ENCODE data around the gene PKN1.

Gene PKN1

DNA sequence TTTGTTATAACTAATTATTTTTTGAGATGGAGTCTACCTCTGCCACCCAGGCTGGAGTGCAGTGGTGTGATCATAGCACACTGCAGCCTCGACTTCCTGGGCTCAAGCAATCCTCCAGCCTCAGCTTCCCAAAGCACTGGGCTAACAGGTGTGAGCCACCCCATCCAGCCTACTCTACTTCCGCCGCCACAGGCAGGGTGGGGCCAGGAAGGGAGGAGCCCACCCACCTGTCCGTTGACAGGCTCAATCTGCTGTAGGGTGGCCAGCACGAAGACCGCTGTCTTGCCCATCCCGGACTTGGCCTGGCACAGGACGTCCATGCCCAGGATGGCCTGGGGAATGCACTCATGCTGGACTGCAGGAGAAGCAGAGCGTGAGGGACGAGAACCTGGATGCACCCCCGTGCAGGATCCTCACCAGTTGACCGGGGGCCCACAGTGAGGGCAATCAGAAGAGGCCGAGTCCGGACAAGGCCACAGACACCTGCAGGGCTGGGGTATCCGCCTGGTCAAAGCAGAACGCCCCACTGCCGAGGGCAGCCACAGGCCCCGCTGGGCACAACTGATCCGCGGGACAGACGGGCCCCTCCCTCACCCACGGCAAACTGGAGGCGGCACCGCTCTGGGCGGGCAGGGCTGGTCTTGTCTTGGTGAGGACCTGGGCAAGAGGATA lies 20.6 kb upstream of the PKN1 start:
- TF ChIP-seq, protein P1, sequence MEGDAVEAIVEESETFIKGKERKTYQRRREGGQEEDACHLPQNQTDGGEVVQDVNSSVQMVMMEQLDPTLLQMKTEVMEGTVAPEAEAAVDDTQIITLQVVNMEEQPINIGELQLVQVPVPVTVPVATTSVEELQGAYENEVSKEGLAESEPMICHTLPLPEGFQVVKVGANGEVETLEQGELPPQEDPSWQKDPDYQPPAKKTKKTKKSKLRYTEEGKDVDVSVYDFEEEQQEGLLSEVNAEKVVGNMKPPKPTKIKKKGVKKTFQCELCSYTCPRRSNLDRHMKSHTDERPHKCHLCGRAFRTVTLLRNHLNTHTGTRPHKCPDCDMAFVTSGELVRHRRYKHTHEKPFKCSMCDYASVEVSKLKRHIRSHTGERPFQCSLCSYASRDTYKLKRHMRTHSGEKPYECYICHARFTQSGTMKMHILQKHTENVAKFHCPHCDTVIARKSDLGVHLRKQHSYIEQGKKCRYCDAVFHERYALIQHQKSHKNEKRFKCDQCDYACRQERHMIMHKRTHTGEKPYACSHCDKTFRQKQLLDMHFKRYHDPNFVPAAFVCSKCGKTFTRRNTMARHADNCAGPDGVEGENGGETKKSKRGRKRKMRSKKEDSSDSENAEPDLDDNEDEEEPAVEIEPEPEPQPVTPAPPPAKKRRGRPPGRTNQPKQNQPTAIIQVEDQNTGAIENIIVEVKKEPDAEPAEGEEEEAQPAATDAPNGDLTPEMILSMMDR (conservative IDR thresholded peaks at IDR 0.05; ENCODE audit: low read length) = no peak
- DNase-seq (ENCODE audit: low read depth) = no peak
- H3K4me3 ChIP-seq (ENCODE audit: low read length) = no peak overlapping the region

DNA sequence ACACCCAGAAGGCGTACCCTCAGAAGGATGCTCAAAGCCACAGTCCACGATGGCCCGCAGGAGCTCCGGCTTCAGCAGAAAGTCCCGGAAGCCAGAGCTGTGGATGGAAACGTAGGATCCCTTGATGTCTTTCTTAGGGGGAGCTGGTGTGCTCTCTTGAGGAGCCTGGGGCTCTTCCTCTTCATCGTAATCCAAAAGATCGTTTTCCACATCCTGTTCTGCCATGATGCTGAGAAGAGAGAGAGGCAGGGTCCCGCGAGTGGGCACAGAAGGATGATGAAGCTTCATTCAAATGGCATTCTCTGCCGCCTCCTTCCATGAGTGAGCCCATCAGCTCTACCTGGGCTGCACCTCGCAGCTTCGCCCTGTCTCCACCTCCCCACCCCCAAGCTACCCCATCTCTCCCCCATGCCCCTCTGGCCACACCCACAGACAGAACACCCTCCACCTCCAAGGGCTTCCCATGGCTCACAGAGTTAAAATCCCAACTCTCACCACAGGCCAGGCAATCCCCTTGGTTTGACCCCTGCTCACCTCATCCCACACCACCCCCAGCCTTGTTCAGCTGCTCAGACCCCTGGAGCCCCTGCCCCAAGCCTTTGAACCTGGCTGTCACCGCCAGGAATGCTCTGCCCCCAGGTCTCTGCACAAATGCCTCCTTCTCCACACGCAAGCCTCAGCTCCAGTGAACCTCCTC lies 20.0 kb upstream of the PKN1 start:
- no peak overlapping the region for H3K4me3 ChIP-seq (ENCODE audit: low read length)
- TF ChIP-seq, protein P1 (conservative IDR thresholded peaks at IDR 0.05; ENCODE audit: low read length) = no peak
- DNase-seq (ENCODE audit: low read depth) = no peak

DNA sequence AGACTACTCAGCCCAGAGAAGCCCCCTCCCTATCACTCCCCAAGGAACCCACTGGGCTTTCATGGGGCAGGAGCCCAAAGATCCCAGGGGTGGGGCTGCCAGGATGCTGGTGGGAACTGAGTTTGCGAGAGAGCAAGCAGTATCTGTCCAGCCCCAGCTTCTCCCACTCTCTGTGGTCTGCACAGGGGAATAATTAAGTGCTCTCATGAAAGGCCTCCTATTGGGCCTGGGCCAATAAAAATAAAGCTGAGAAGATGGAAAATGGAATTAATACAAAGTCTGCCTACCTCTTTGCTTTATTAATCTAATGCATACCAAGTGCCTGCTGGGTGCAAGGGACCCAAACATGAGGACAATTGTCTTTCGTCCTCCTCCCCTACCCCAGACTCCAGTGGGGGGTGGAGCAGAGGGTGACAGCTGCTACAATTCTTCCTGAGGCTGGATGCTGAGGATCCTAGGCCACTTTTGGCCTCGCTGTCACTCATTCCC lies 19.4 kb upstream of the PKN1 start:
- TF ChIP-seq, protein P1 (conservative IDR thresholded peaks at IDR 0.05; ENCODE audit: low read length) = no peak
- DNase-seq (ENCODE audit: low read depth) = no peak
- no peak overlapping the region for H3K4me3 ChIP-seq (ENCODE audit: low read length)

DNA sequence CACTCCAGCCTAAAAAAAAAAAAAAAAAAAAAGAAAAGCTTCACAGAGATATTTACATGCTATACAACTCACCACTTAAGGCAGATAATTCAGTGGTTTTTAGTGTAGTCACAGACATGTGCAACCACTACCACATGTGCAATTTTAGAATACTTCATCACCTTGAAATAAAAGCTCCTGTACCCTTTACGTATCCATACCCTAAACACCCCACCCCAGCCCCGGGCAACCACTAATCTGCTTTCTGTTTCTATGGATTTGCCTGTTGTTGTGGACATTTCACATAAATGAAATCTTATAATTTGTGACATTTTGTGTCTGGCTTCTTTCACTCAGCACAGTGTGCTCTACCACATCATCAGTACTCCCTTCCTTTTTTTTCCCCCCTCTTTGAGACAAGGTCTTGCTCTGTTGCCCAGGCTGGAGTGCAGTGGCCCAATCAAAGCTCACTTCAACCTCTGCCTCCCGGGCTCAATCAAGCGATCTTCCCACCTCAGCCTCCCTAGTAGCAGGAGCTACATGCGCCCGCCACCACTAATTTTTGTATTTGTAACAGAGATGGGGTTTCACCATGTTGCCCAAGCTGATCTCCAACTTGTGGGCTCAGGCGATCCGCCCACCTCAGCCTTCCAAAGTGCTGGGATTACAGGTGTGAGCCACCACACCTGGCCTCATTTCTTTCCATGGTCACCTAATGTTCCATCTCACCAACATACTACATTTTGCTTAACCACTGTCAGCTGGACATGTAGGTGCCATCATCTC lies 18.0 kb upstream of the PKN1 start:
- no peak for DNase-seq (ENCODE audit: low read depth)
- TF ChIP-seq, protein P1 (conservative IDR thresholded peaks at IDR 0.05; ENCODE audit: low read length) = no peak
- no peak overlapping the region for H3K4me3 ChIP-seq (ENCODE audit: low read length)

DNA sequence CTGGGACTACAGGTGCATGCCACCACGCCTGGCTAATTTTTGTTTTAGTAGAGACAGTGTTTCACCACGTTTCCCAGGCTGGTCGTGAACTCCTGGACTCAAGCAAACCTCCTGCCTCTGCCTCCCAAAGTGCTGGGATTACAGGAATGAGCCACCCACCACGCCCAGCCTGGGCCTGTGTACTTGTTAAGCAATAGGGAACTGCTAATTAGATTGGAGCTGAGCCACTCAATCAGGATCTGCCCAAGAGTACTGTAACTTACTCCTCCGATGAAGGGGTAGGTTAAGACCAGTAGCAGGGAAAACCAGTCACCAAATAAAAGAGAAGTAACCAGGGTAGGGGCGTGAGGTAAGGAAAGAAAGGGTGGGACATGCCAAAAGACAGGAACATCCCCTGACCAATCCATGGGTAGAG lies 16.3 kb upstream of the PKN1 start:
- H3K4me3 ChIP-seq (ENCODE audit: low read length) = no peak overlapping the region
- DNase-seq (ENCODE audit: low read depth) = peak; percentile 62
- TF ChIP-seq, protein P1 (conservative IDR thresholded peaks at IDR 0.05; ENCODE audit: low read length) = no peak

DNA sequence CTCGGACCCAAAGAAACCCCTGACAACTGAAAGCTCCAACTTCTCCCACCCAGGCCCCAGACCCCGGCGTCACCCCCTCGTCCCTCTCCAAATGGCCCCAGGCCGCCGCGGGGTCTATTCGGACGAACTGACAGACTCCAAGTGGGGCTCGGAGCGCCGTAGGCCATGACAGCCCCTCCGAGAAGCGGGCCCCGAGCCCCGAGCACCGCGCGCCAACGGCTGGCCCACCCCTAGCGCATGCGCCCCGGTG lies 14.3 kb upstream of the PKN1 start:
- no peak for DNase-seq (ENCODE audit: low read depth)
- TF ChIP-seq, protein P1 (conservative IDR thresholded peaks at IDR 0.05; ENCODE audit: low read length) = no peak
- peak overlapping the region; percentile 84 for H3K4me3 ChIP-seq (ENCODE audit: low read length)

Data from AG10803 (cell line).